ENCODE measurements around the gene PLXDC2.

Gene PLXDC2

GRCh38 chr10:20303453-20304152 is 487.4 kb downstream of the PLXDC2 start:
- DNase-seq, result no peak
- in situ Hi-C loops (cut with HindIII; ENCODE audit: low pct_ligation_motif_present, low pct_unique_long_range_greater_than_20kb, low sequenced_read_pairs), result no loop called here

- DNase-seq, result no peak
- in situ Hi-C loops (cut with HindIII; ENCODE audit: low pct_ligation_motif_present, low pct_unique_long_range_greater_than_20kb, low sequenced_read_pairs), result no loop called here
Observed at GRCh38 chr10:20313665-20314064, 497.4 kb downstream of the PLXDC2 start.

- no peak for DNase-seq
- in situ Hi-C loops (cut with HindIII; ENCODE audit: low pct_ligation_motif_present, low pct_unique_long_range_greater_than_20kb, low sequenced_read_pairs), result no loop called here
Observed at GRCh38 chr10:20314431-20314830, 498.2 kb downstream of the PLXDC2 start.

- DNase-seq, result no peak
- in situ Hi-C loops (cut with HindIII; ENCODE audit: low pct_ligation_motif_present, low pct_unique_long_range_greater_than_20kb, low sequenced_read_pairs), result no loop called here
Observed at GRCh38 chr10:20327954-20328353, 511.7 kb downstream of the PLXDC2 start.

- DNase-seq, result no peak
Observed at GRCh38 chr10:20330246-20330645, 514.0 kb downstream of the PLXDC2 start.

GRCh38 chr10:20334559-20334958 is 518.3 kb downstream of the PLXDC2 start:
- in situ Hi-C loops (cut with HindIII; ENCODE audit: low pct_ligation_motif_present, low pct_unique_long_range_greater_than_20kb, low sequenced_read_pairs), result no loop called here

More at GRCh38 chr10:20330246-20330645, 514.0 kb downstream of the PLXDC2 start:
- in situ Hi-C loops (cut with HindIII; ENCODE audit: low pct_ligation_motif_present, low pct_unique_long_range_greater_than_20kb, low sequenced_read_pairs), result no loop called here

More at GRCh38 chr10:20334559-20334958, 518.3 kb downstream of the PLXDC2 start:
- no peak for DNase-seq

Measured in ACHN (cell line).